A172 (cell line): ENCODE results near the gene BRD9. TPM values are rescaled to one million over a fixed set of nuclear protein-coding genes. Genes with fewer than 3 reads are reported as not detected.
"Not testable (repeated sequence)": the region's sequence is repeated elsewhere in the genome, so short reads cannot be mapped to it uniquely, and the experiment has no call there.

ENCODE experiments used
- DNase-seq: peaks from one replicate; pipeline ENCODE4 v3.0.0-alpha.2; 2015; ENCODE audit warnings: low spot score
- total RNA-seq: library from RNA; depleted of rRNA; stranded (reverse); fragments of >200 nt; shearing (Covaris generic); gene quantifications from 2 replicates; pipeline ENCODE4 v1.2.3, GENCODE V29; 2014

The BRD9 gene
- total RNA-seq, 1 experiment from 2014 or later = 38.8 TPM

GRCh38 chr5:923281-923873 is 30.8 kb upstream of the BRD9 start:
- peak; percentile 55 for DNase-seq

- no peak for DNase-seq
Measured at GRCh38 chr5:922436-923280, 30.1 kb upstream of the BRD9 start.

- DNase-seq = no peak
Measured at GRCh38 chr5:921456-922435, 29.1 kb upstream of the BRD9 start.

- DNase-seq = no peak
Measured at GRCh38 chr5:920321-920720, 27.7 kb upstream of the BRD9 start.

GRCh38 chr5:919356-920000 is 26.9 kb upstream of the BRD9 start:
- peak; percentile 33 for DNase-seq

- DNase-seq = not testable (repeated sequence)
Measured at GRCh38 chr5:918717-919116, 26.1 kb upstream of the BRD9 start.

GRCh38 chr5:916441-917293 is 24.1 kb upstream of the BRD9 start:
- no peak for DNase-seq

GRCh38 chr5:915946-916345 is 23.3 kb upstream of the BRD9 start:
- no peak for DNase-seq

- DNase-seq = not testable (repeated sequence)
Measured at GRCh38 chr5:915346-915745, 22.7 kb upstream of the BRD9 start.

GRCh38 chr5:914612-915011 is 22.0 kb upstream of the BRD9 start:
- DNase-seq = no peak

GRCh38 chr5:914174-914573 is 21.6 kb upstream of the BRD9 start:
- DNase-seq = no peak

GRCh38 chr5:912280-913091 is 19.9 kb upstream of the BRD9 start:
- DNase-seq = peak; percentile 98

- peak; percentile 91 for DNase-seq
Measured at GRCh38 chr5:911601-912000, 19.0 kb upstream of the BRD9 start.

- no peak for DNase-seq
Measured at GRCh38 chr5:910769-911160, 18.2 kb upstream of the BRD9 start.

GRCh38 chr5:909994-910768 is 17.6 kb upstream of the BRD9 start:
- DNase-seq = no peak

GRCh38 chr5:909086-909485 is 16.5 kb upstream of the BRD9 start:
- DNase-seq = no peak

GRCh38 chr5:908172-908571 is 15.6 kb upstream of the BRD9 start:
- DNase-seq = no peak

GRCh38 chr5:907366-907910 is 14.8 kb upstream of the BRD9 start:
- DNase-seq = no peak

GRCh38 chr5:905139-905642 is 12.6 kb upstream of the BRD9 start:
- no peak for DNase-seq
